Lung (tissue), 12 donors: ENCODE results near the gene KANSL1L. TPM values are rescaled to one million over a fixed set of nuclear protein-coding genes. Genes with fewer than 3 reads are reported as not detected.

Experiments used
- ATAC-seq: fragments of 200-7000 bp; cut with Tn5 transposase; one replicate; pipeline ENCODE4 v1.9.1; 2020; ENCODE audit warnings: moderate number of reproducible peaks; ENCODE audit not compliant: insufficient read depth, low FRiP score
- DNase-seq, 3 donors: peaks; one replicate each; pipeline ENCODE4 v3.0.0-alpha.2; 2013 to 2017
- H3K27ac ChIP-seq, 2 donors: one replicate each; pipeline ENCODE4 v1.5.1; 2013; ENCODE audit warnings: mild to moderate bottlenecking in 2 of 2, moderate library complexity in 2 of 2, control low read depth in 1 of 2, inconsistent platforms in 1 of 2, low read depth in 1 of 2, low read length in 1 of 2
- H3K27me3 ChIP-seq, 3 donors: one replicate each; pipeline ENCODE4 v1.5.1; 2013; ENCODE audit warnings: low read length in 2 of 3; ENCODE audit not compliant: control insufficient read depth in 3 of 3, insufficient read depth in 3 of 3
- H3K36me3 ChIP-seq, 4 donors: one replicate each; pipeline ENCODE4 v1.5.1; 2013; ENCODE audit warnings: low read length in 4 of 4, mild to moderate bottlenecking in 1 of 4, moderate library complexity in 1 of 4; ENCODE audit not compliant: control insufficient read depth in 4 of 4, insufficient read depth in 4 of 4
- H3K4me1 ChIP-seq, 5 donors: one replicate each; pipeline ENCODE4 v1.5.1; 2013; ENCODE audit warnings: low read length in 5 of 5, mild to moderate bottlenecking in 2 of 5, moderate library complexity in 1 of 5; ENCODE audit not compliant: control insufficient read depth in 5 of 5, insufficient read depth in 5 of 5
- H3K4me3 ChIP-seq: one replicate; pipeline ENCODE4 v1.5.1; 2013; ENCODE audit warnings: mild to moderate bottlenecking, control low read depth, moderate library complexity
- H3K9ac ChIP-seq, 2 donors: one replicate each; pipeline ENCODE4 v1.5.1; 2013; ENCODE audit warnings: low read length in 2 of 2, control low read depth in 1 of 2; ENCODE audit not compliant: insufficient read depth in 1 of 2
- H3K9me3 ChIP-seq, 4 donors: one replicate each; pipeline ENCODE4 v1.5.1; 2013; ENCODE audit warnings: low read length in 3 of 4, mild to moderate bottlenecking in 1 of 4, moderate library complexity in 1 of 4; ENCODE audit not compliant: control insufficient read depth in 4 of 4, insufficient read depth in 3 of 4
- WGBS, 2 donors: extraction: QIAGEN DNeasy Blood & Tissue Kit; methylation state at CpG; one replicate each; pipeline ENCODE4 v1.1.7; 2013; 5-methylcytosine and 5-hydroxymethylcytosine counted together
- polyA plus RNA-seq, 2 donors: library from polyadenylated mRNA; stranded (reverse); fragments of 200-250 nt; gene quantifications; one replicate each; pipeline ENCODE4 v1.2.1, GENCODE V29; 2013
- total RNA-seq, 2 donors: library from RNA; depleted of rRNA in 1 of 2; stranded (reverse); fragments of >200 nt in 1 of 2; gene quantifications; one replicate each; pipeline ENCODE4 v1.2.1, GENCODE V29; 2014 to 2021
- TF ChIP-seq, protein P1 (sequence below): IDR thresholded peaks from 2 replicates; pipeline ENCODE4 v1.5.1; 2012; ENCODE audit warnings: mild to moderate bottlenecking; ENCODE audit errors: control extremely low read depth, extremely low read depth
- donor health status: control.
- donor health status: control.
- donor health status: Bipolar disorder and iron deficiency.
- donor health status: healthy.
- donor health status: DM: yes; HTN: yes; CAD: no.

The KANSL1L gene
- total and polyA plus RNA-seq, 4 donors: 6.1 to 117 (median 17.0) TPM

DNA sequence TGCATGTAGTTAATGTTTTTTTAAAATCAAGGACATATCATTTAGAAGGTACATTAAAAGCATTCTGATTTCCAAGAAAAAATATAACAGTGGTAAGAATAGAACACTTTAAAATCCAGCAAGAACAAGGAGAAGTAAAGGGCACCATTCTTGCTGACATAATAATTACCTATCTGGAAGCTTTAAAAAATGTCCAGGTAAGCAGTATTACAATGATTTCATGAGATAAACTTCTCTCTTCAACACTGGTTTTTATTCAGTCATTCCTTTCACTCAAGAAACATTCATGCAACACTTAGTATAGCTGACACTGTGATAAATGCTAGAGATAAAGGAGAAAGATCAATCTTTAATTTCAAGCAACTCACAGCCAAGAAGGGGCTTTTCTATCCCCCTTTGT is 2.9 kb upstream of the KANSL1L start:
- Histone ChIP-seq H3K4me1 (peaks cover 0 to 21% (median 0%) of the 10 kb centered on the region in 5 donors), H3K27ac (no peak overlapping the region), H3K27me3 (no peaks in the 10 kb centered on the region), H3K9me3 (no peaks in the 10 kb centered on the region), H3K9ac (no peak overlapping the region), H3K36me3 (no peaks in the 10 kb centered on the region), H3K4me3 (no peak overlapping the region)
- TF ChIP-seq, protein P1, sequence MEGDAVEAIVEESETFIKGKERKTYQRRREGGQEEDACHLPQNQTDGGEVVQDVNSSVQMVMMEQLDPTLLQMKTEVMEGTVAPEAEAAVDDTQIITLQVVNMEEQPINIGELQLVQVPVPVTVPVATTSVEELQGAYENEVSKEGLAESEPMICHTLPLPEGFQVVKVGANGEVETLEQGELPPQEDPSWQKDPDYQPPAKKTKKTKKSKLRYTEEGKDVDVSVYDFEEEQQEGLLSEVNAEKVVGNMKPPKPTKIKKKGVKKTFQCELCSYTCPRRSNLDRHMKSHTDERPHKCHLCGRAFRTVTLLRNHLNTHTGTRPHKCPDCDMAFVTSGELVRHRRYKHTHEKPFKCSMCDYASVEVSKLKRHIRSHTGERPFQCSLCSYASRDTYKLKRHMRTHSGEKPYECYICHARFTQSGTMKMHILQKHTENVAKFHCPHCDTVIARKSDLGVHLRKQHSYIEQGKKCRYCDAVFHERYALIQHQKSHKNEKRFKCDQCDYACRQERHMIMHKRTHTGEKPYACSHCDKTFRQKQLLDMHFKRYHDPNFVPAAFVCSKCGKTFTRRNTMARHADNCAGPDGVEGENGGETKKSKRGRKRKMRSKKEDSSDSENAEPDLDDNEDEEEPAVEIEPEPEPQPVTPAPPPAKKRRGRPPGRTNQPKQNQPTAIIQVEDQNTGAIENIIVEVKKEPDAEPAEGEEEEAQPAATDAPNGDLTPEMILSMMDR: no peak
- DNase-seq (no peak), ATAC-seq (no peak)

- no peak for ATAC-seq
- WGBS, 2 donors: 13 to 24% methylated on average over 8 of the region's 8 CpGs
- H3K9me3 ChIP-seq: no peaks in the 10 kb centered on the region
- TF ChIP-seq, protein P1: no peak
- no peaks in the 10 kb centered on the region for H3K27me3 ChIP-seq
- H3K27ac ChIP-seq: peak overlapping the region; percentile 98 to 100
- H3K4me1 ChIP-seq: peaks cover 0 to 33% (median 2%) of the 10 kb centered on the region in 5 donors
- peak overlapping the region; percentile 34 to 94 for H3K9ac ChIP-seq
- H3K4me3 ChIP-seq: no peak overlapping the region
- DNase-seq: no peak
- peaks cover 0 to 2% (median 0%) of the 10 kb centered on the region in 4 donors for H3K36me3 ChIP-seq
Measured at GRCh38 chr2:210172219-210172575, 988 bp upstream of the KANSL1L start.

DNA sequence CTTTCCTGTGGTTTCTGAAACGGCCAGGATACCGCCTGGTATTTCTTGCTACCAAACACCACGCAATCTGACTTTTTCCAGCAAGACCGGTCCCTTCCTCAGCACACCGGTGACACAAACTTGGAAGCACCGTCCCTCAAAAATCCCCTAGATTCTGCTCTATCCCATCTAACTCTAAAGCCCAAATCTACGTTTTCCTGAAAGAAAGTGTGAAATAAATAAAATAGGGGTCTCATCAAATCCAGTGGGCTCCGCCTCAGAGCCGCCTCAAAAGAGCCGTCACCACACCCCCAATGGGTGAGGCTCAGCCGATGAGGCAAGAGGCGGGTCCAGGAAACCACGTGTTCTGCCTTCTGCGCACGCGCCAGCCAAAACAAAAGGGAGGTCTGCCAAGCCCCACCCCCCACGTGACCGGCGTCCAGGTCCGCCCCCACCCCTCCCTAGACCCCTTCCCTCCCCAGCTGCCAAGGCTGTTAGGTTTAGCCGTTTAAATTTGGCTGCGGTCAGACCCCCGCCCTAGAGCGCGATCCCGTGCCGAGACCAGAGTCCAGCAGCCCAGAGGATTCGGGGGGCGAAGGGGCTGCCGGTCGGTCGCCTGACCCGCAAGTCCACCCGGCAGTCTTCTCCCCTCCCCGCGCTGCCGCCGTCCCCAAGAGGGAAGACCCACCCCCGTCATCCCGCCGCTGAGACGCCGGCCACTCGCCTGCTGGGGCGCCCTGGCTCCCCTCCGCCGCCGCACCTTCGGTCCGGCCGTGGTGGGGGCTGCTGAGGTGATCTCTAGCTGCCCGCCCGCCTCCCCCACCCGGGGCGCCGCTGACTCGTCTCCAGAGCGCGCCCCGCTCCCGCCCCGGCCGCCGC is 534 bp downstream of the KANSL1L start:
- DNase-seq: peak; percentile 99
- WGBS, 2 donors: 1% methylated on average over 36 to 64 of the region's 64 CpGs
- Histone ChIP-seq H3K36me3 (peaks cover 0 to 2% (median 0%) of the 10 kb centered on the region in 4 donors), H3K4me3 (peak overlapping the region; percentile 67), H3K9me3 (no peaks in the 10 kb centered on the region), H3K9ac (peak overlapping the region; percentile 92 to 99), H3K27me3 (no peaks in the 10 kb centered on the region), H3K27ac (peak overlapping the region; percentile 98 to 100), H3K4me1 (peaks cover 0 to 42% (median 5%) of the 10 kb centered on the region in 5 donors)
- ATAC-seq: peak; percentile 73
- TF ChIP-seq, protein P1: no peak
